SK-N-SH treated with all-trans-retinoic acid at 6 μM for 48 hours (cell line): ENCODE data around the gene ADARB2.

ENCODE experiments used
- ATAC-seq: fragments of 200-7000 bp; cut with Tn5 transposase; 3 replicates; pipeline ENCODE4 v1.9.1; 2020; ENCODE audit warnings: mild to moderate bottlenecking, moderate library complexity
- ARNTL ChIP-seq: fragments of 450-650 bp; formaldehyde crosslinking; IDR thresholded peaks from 2 replicates; pipeline ENCODE4 v1.5.0; 2020; ENCODE audit warnings: low read depth, mild to moderate bottlenecking, moderate library complexity, borderline replicate concordance
- BACH2 ChIP-seq: fragments of 250-450 bp; sonication (Bioruptor Pico); IDR thresholded peaks from 2 replicates; pipeline ENCODE4 v1.9.0; 2021; ENCODE audit warnings: mild to moderate bottlenecking, borderline replicate concordance
- CREB5 ChIP-seq: fragments of 250-450 bp; sonication (Bioruptor Pico); IDR thresholded peaks from 2 replicates; pipeline ENCODE4 v1.5.1; 2020; ENCODE audit warnings: low read depth, mild to moderate bottlenecking, moderate library complexity
- CSDC2 ChIP-seq: fragments of 250-450 bp; sonication (Bioruptor Pico); IDR thresholded peaks from 2 replicates; pipeline ENCODE4 v1.5.0; 2020; ENCODE audit warnings: mild to moderate bottlenecking, moderate library complexity
- CSRNP3 ChIP-seq: fragments of 250-450 bp; sonication (Bioruptor Pico); IDR thresholded peaks from 2 replicates; pipeline ENCODE4 v1.5.1; 2021; ENCODE audit warnings: mild to moderate bottlenecking, moderate library complexity
- ESRRG ChIP-seq: fragments of 250-450 bp; sonication (Bioruptor Pico); IDR thresholded peaks from 2 replicates; pipeline ENCODE4 v1.6.1; 2021; ENCODE audit warnings: mild to moderate bottlenecking
- GLIS3 ChIP-seq: fragments of 250-450 bp; sonication (Bioruptor Pico); IDR thresholded peaks from 2 replicates; pipeline ENCODE4 v1.5.0; 2020; ENCODE audit warnings: mild to moderate bottlenecking, moderate library complexity
- ISL1 ChIP-seq: fragments of 250-450 bp; sonication (Bioruptor Pico); IDR thresholded peaks from 2 replicates; pipeline ENCODE4 v2.1.2; 2022; ENCODE audit warnings: mild to moderate bottlenecking, moderate library complexity
- OSR1 ChIP-seq: fragments of 250-450 bp; sonication (Bioruptor Pico); IDR thresholded peaks from 2 replicates; pipeline ENCODE4 v1.8.0; 2022; ENCODE audit warnings: moderate library complexity, mild to moderate bottlenecking, inconsistent platforms
- PATZ1 ChIP-seq: fragments of 250-450 bp; sonication (Bioruptor Pico); IDR thresholded peaks from 2 replicates; pipeline ENCODE4 v1.8.0; 2020; ENCODE audit warnings: mild to moderate bottlenecking, moderate library complexity, borderline replicate concordance
- POU6F1 ChIP-seq: fragments of 250-450 bp; sonication (Bioruptor Pico); IDR thresholded peaks from 2 replicates; pipeline ENCODE4 v1.8.0; 2021; ENCODE audit warnings: low read depth, mild to moderate bottlenecking, moderate library complexity, borderline replicate concordance
- RARB ChIP-seq: fragments of 250-450 bp; sonication (Bioruptor Pico); IDR thresholded peaks from 2 replicates; pipeline ENCODE4 v1.8.0; 2021; ENCODE audit warnings: mild to moderate bottlenecking, moderate library complexity
- SNAI2 ChIP-seq: fragments of 250-450 bp; sonication (Bioruptor Pico); IDR thresholded peaks from 2 replicates; pipeline ENCODE4 v1.5.0; 2020; ENCODE audit warnings: mild to moderate bottlenecking, moderate library complexity
- TSHZ2 ChIP-seq: fragments of 250-450 bp; sonication (Bioruptor Pico); IDR thresholded peaks from 2 replicates; pipeline ENCODE4 v1.5.0; 2020; ENCODE audit warnings: mild to moderate bottlenecking, moderate library complexity
- ZC3H10 ChIP-seq: fragments of 250-450 bp; sonication (Bioruptor Pico); IDR thresholded peaks from 2 replicates; pipeline ENCODE4 v1.5.1; 2021; ENCODE audit warnings: mild to moderate bottlenecking, moderate library complexity
- ZFP3 ChIP-seq: fragments of 250-450 bp; sonication (Bioruptor Pico); IDR thresholded peaks from 2 replicates; pipeline ENCODE4 v1.5.0; 2020; ENCODE audit warnings: mild to moderate bottlenecking, moderate library complexity
- ZNF565 ChIP-seq: fragments of 450-650 bp; formaldehyde crosslinking; conservative IDR thresholded peaks from 2 replicates; pipeline ENCODE4 v1.5.0; 2020; ENCODE audit warnings: low read depth, mild to moderate bottlenecking, moderate library complexity
- ZNF70 ChIP-seq: fragments of 450-650 bp; formaldehyde crosslinking; IDR thresholded peaks from 2 replicates; pipeline ENCODE4 v1.5.0; 2020; ENCODE audit warnings: mild to moderate bottlenecking, moderate library complexity
- ZNF8 ChIP-seq: fragments of 450-650 bp; formaldehyde crosslinking; IDR thresholded peaks from 2 replicates; pipeline ENCODE4 v1.5.0; 2020; ENCODE audit warnings: mild to moderate bottlenecking, moderate library complexity

ADARB2 gene

GRCh38 chr10:1230138-1230537, 507.2 kb downstream of the ADARB2 start (continued):
- TF ChIP-seq CREB5 (CRISPR knock-in tag): no peak
- TF ChIP-seq OSR1 (CRISPR knock-in tag): no peak
- no peak for TF ChIP-seq ARNTL

- TF ChIP-seq CSRNP3: no peak
- TF ChIP-seq POU6F1 (CRISPR knock-in tag): no peak
- TF ChIP-seq ISL1 (CRISPR knock-in tag): no peak
- TF ChIP-seq OSR1 (CRISPR knock-in tag): no peak
- TF ChIP-seq PATZ1: no peak
- TF ChIP-seq CSDC2: no peak
- TF ChIP-seq ESRRG (CRISPR knock-in tag): no peak
- TF ChIP-seq RARB (CRISPR knock-in tag): no peak
- no peak for TF ChIP-seq SNAI2
- ATAC-seq: no peak
These were observed 507.8 kb downstream of the ADARB2 start for GRCh38 chr10:1229574-1229973.

- ATAC-seq: no peak
- TF ChIP-seq ZC3H10 (CRISPR knock-in tag): no peak
- TF ChIP-seq RARB (CRISPR knock-in tag): no peak
- no peak for TF ChIP-seq ESRRG (CRISPR knock-in tag)
- no peak for TF ChIP-seq ZNF565
- TF ChIP-seq TSHZ2 (CRISPR knock-in tag): no peak
- TF ChIP-seq OSR1 (CRISPR knock-in tag): no peak
- no peak for TF ChIP-seq ZFP3
- TF ChIP-seq ARNTL: no peak
- no peak for TF ChIP-seq BACH2
- TF ChIP-seq GLIS3 (CRISPR knock-in tag): no peak
- no peak for TF ChIP-seq POU6F1 (CRISPR knock-in tag)
- TF ChIP-seq, all 23 proteins: peak for 0
These were observed 508.2 kb downstream of the ADARB2 start for GRCh38 chr10:1229116-1229515.

GRCh38 chr10:1228467-1228975, 508.8 kb downstream of the ADARB2 start:
- ATAC-seq: no peak
- TF ChIP-seq ARNTL: no peak
- TF ChIP-seq ZNF8 (CRISPR knock-in tag): no peak
- TF ChIP-seq RARB (CRISPR knock-in tag): no peak
- no peak for TF ChIP-seq PATZ1
- no peak for TF ChIP-seq ISL1 (CRISPR knock-in tag)
- TF ChIP-seq ZNF70 (CRISPR knock-in tag): no peak
- TF ChIP-seq ZFP3: no peak
- no peak for TF ChIP-seq SNAI2
- TF ChIP-seq GLIS3 (CRISPR knock-in tag): no peak
- no peak for TF ChIP-seq CREB5 (CRISPR knock-in tag)
- TF ChIP-seq BACH2: no peak
- no peak for TF ChIP-seq OSR1 (CRISPR knock-in tag)
- no peak for TF ChIP-seq POU6F1 (CRISPR knock-in tag)
